ENCODE data around the gene GEMIN4. TPM values are rescaled to one million over a fixed set of nuclear protein-coding genes. Genes with fewer than 3 reads are reported as not detected.

Gene GEMIN4
- total and polyA plus RNA-seq, 2 of the 4 experiments (the other 2 are of a cell fraction), result 16.5 to 20.4 TPM

DNA sequence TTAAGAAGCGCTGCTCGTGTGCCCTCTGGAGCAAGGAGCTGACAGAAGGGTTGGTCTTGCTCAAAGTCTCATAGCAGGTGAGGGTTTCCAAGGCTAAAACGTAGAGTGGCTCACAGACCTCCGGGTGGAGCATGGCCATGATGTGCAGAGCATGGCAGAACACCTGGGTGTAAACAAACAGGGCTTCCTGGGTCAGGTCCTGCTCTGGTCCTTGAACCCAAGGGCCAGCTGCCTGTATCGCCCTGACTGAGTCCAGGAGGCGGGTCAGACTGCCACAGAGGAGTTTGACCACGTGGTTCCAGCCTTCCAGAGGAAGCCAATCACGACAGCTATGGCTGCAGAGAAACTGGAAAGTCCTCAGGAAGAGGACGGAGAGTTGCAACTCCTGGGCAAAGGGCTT, 7.1 kb downstream of the GEMIN4 start:
- Histone ChIP-seq H3K18ac (ENCODE audit: low read depth, low read length) (no peak overlapping the region), H3K4me2 (ENCODE audit: low read depth, low read length) (no peak overlapping the region), H2BK15ac (ENCODE audit: low read depth, low read length) (no peak overlapping the region), H4K91ac (ENCODE audit: insufficient read depth, low read depth, low read length) (no peak overlapping the region), H3K9me3 (ENCODE audit: control insufficient read depth, insufficient read depth, low read length) (no peaks in the 10 kb centered on the region), H2BK20ac (ENCODE audit: low read depth, low read length) (no peak overlapping the region), H3K4me3 (ENCODE audit: insufficient read depth, low read depth, low read length) (no peak overlapping the region), H3K14ac (replicated peaks; ENCODE audit: low read depth, low read length) (no peak overlapping the region), H4K8ac (ENCODE audit: low read depth in 2 of 2, low read length in 2 of 2) (no peak overlapping the region), H3K4ac (ENCODE audit: low read depth, low read length) (no peak overlapping the region), H4K5ac (ENCODE audit: low read depth, low read length) (no peak overlapping the region), H3K27ac (ENCODE audit: insufficient read depth, low read length) (no peak overlapping the region), H3K9ac (ENCODE audit: low read depth, low read length) (no peak overlapping the region), H2BK5ac (ENCODE audit: low read depth, low read length, poor library complexity, severe bottlenecking) (no peak overlapping the region), H2BK120ac (ENCODE audit: low read depth, low read length) (no peak overlapping the region), H3K36me3 (ENCODE audit: control insufficient read depth, insufficient read depth, low read length) (peaks cover 70% of the 10 kb centered on the region), H3K4me1 (ENCODE audit: control insufficient read depth, insufficient read depth, low read length) (no peaks in the 10 kb centered on the region), H3K27me3 (ENCODE audit: control insufficient read depth, insufficient read depth, low read length) (no peaks in the 10 kb centered on the region), H2AK9ac (replicated peaks; ENCODE audit: low read depth, low read length, poor library complexity) (no peak overlapping the region), H3K23ac (ENCODE audit: low read depth, low read length) (no peak overlapping the region), H3K79me1 (ENCODE audit: low read depth in 1 of 2, low read length in 2 of 2) (peaks cover 24 to 89% of the 10 kb centered on the region in 2 experiments), H2AK5ac (ENCODE audit: low read depth, low read length) (no peak overlapping the region), H3K9me1 (ENCODE audit: insufficient read depth, low read length) (peaks cover 11% of the 10 kb centered on the region), H2AFZ (replicated peaks; ENCODE audit: low read length, poor library complexity) (no peak overlapping the region), H3K56ac (ENCODE audit: extremely low read depth, insufficient read depth, low read length) (no peak overlapping the region), H4K20me1 (ENCODE audit: insufficient read depth, low read length) (peaks cover 38% of the 10 kb centered on the region)
- 84% methylated on average over 7 of the region's 9 CpGs; no CpG with 5 or more reads in 1 of the 2 experiments for WGBS, 2 experiments (ENCODE audit: extremely low coverage in 2 of 2, insufficient read length in 1 of 2)
- intact Hi-C loops (cut with micrococcal nuclease) (no loop called here), in situ Hi-C loops (cut with MboI; ENCODE audit: low sequenced_read_pairs) (no loop called here), dilution Hi-C loops (cut with HindIII; ENCODE audit: low sequenced_read_pairs, unreplicated experiment) (no loop called here)
- DNase-seq (no peak), ATAC-seq (ENCODE audit: low read depth) (no peak)
- ChIA-PET POLR2A (ENCODE audit: unreplicated experiment) (no interaction called here), CTCF (no interaction called here)
- no TSS peak for BruUV-seq (replicated peaks)
- no peak for TF ChIP-seq FOS (IDR thresholded peaks at IDR 0.05; ENCODE audit: low read depth, low read length)
- no peak for TF ChIP-seq CHD1 (IDR thresholded peaks at IDR 0.05; ENCODE audit: low read depth, low read length)
- TF ChIP-seq MAZ (IDR thresholded peaks at IDR 0.05; ENCODE audit: borderline replicate concordance, low read depth, low read length), result no peak
- no peak for TF ChIP-seq RCOR1 (IDR thresholded peaks at IDR 0.05; ENCODE audit: insufficient replicate concordance, low read length)
- TF ChIP-seq, protein P1, sequence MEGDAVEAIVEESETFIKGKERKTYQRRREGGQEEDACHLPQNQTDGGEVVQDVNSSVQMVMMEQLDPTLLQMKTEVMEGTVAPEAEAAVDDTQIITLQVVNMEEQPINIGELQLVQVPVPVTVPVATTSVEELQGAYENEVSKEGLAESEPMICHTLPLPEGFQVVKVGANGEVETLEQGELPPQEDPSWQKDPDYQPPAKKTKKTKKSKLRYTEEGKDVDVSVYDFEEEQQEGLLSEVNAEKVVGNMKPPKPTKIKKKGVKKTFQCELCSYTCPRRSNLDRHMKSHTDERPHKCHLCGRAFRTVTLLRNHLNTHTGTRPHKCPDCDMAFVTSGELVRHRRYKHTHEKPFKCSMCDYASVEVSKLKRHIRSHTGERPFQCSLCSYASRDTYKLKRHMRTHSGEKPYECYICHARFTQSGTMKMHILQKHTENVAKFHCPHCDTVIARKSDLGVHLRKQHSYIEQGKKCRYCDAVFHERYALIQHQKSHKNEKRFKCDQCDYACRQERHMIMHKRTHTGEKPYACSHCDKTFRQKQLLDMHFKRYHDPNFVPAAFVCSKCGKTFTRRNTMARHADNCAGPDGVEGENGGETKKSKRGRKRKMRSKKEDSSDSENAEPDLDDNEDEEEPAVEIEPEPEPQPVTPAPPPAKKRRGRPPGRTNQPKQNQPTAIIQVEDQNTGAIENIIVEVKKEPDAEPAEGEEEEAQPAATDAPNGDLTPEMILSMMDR (conservative IDR thresholded peaks at IDR 0.05; ENCODE audit: low read depth, low read length), result no peak
- TF ChIP-seq SMC3 (IDR thresholded peaks at IDR 0.05; ENCODE audit: low read depth, low read length), result no peak
- TF ChIP-seq BHLHE40 (IDR thresholded peaks at IDR 0.05; ENCODE audit: low read depth, low read length), result no peak
- TF ChIP-seq CEBPB (IDR thresholded peaks at IDR 0.05; ENCODE audit: low read depth, low read length), result no peak
- no peak for TF ChIP-seq NFE2L2 (IDR thresholded peaks at IDR 0.05; ENCODE audit: low read depth, low read length)
- no peak for TF ChIP-seq RAD21 (IDR thresholded peaks at IDR 0.05; ENCODE audit: low read length)
- TF ChIP-seq RFX5 (IDR thresholded peaks at IDR 0.05; ENCODE audit: low read depth, low read length), result no peak
- TF ChIP-seq POLR2A (IDR thresholded peaks at IDR 0.05; ENCODE audit: low read depth, low read length), result no peak

Measured in IMR-90 (cell line).